ENCODE measurements around the gene KIF25.
"Not testable (repeated sequence)": the region's sequence is repeated elsewhere in the genome, so short reads cannot be mapped to it uniquely, and the experiment has no call there.

The KIF25 gene

GRCh38 chr6:168073937-168074730 lies 76.7 kb downstream of the KIF25 start:
- DNase-seq, result no peak

DNA sequence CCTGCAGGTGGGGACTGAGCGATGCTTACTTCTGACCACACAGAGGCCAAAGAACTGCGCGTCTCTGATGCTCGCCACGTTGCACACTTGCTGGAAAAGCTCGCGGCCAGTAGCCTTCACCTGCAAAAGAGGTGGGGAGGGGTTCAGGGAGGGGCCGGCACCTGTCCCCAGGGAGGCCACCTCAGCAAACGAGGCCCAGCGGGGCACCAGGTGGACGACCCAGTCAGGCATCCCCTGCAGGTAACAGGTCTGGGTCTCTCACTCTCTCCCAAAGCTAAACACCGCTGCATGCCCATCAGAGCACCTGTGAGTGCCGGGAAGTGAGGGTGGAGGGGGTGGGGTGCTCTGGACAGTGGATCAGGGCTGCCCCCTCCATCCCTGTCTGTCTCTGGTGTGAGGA lies 77.7 kb downstream of the KIF25 start:
- DNase-seq, result no peak

DNA sequence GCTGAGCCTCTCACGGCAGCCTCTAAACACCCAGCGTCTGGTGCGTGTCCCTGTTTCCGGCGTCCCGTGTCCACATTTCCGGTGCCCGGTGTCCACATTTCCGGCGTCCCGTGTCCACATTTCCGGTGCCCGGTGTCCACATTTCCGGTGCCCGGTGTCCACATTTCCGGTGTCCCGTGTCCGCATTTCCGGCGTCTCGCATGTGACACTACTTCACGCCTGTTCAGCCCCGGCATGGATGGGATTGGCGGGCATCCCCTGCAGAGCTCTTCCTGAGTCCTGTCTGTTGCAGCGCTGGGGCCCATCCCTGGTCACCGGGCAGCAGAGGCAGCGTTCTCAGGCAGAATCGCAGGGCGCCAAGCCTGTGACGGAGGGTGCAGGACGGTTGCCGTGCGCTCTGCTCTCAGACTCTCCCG lies 78.3 kb downstream of the KIF25 start:
- DNase-seq, result no peak

DNA sequence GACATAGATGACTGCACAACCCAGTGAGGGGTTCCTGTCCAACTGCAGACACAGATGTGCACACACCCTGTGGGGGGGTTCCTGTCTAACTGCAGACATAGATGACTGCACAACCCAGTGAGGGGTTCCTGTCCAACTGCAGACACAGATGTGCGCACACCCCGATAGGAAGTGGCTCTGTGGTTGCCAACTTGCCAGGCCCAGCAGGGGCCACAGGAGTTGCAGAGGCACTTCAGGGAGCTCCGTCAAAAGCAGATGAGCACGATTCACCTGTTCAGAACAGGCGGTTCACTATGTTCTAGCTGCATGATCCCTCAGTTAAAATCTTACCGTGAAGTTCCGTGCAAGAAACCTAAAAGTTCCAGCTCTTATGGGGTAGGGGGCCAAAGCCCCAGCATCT lies 79.9 kb downstream of the KIF25 start:
- not testable (repeated sequence) for DNase-seq

DNA sequence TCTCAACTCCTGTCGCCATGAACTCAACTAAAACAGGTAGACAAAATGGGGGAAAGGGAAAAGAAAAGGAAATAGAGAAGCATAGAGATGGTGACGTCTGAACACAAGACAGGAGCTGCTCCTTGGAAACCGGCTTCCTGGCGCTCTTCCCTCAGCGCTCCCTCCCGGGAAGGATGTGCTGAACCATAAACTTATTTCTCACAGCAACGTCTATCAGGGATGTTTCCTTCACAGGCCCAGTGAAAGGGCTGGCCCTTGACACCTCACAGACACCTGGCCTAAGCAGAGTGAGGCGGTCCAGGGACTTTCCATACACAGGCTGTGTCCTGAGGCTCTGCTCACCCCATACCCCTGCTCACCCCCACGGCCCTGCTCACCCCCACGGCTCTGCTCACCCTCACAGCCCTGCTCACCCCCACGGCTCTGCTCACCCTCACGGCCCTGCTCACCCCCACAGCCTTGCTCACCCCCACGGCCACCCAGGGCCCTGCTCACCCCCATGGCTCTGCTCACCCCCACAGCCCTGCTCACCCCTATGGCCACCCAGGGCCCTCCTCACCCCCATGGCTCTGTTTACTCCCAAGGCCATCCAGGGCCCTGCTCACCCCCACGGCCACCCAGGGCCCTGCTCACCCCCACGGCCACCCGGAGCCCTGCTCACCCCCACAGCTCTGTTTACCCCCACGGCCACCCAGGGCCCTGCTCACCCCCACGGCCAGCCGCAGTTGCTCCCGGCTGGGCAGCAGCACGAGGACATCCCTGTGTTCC lies 80.9 kb downstream of the KIF25 start:
- no peak for DNase-seq

DNA sequence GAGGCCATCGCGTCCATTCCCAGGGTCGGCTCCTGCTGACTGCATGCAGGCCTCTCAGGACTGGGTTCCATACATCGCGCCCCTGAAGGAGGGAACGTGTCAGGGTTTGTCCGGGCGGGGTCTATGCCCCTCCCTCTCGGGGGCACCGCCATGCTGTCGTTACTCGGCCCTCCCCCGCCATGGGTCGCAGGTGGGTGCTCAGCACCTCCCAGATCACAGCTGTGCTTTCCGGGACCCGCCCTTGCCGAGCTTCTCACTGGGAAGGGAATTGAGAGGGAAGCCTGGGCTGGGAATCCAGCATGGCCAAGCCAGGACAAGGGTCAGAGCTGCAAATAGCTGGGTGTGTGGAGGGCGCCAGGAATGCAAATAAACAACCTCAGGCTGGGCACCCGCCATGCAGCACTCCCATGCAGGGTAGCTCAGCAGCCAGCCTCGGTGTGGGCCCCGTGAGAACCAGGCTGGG lies 81.5 kb downstream of the KIF25 start, which contains the start of gene FRMD1:
TSS of gene FRMD1 (minus strand) at position 270 of the 463 bp plus-strand sequence. CDS start at position 152, 118 bp downstream.
- no peak for DNase-seq

- no peak for DNase-seq
Measured at GRCh38 chr6:168080393-168081077, 83.1 kb downstream of the KIF25 start.

- no peak for DNase-seq
Measured at GRCh38 chr6:168081858-168082546, 84.5 kb downstream of the KIF25 start.

DNA sequence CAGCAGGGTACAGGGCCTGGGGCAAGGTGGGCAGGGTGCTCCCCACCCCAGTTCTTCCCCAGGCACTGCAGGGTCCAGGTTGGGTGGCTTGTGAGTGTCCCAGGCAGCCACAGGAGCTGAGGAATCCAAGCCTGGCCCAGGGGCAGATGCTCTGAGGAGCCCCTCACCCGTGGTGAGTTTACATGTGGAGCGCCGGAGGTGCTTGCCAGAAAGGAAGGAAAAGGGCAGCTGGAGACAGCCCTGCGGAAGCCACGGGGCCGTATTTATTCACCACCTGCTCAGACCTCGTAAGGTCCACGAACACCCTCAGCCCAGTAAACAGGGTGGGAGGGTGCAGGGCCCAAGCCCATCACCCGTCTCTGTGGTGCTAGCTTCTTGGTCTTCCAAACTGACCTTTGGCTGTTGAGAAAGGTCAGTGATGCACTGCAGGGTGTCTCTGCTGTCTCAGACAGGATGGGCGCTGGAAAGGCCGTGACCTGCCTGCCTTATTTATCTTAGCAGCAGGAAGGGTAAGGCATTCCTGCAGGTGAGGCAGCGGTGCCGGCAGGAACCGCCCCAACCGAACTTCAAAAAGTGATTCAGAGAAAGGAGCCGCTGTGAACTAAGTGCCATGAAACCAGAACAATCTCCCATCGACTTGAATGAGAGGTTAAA lies 85.5 kb downstream of the KIF25 start:
- DNase-seq, result no peak

DNA sequence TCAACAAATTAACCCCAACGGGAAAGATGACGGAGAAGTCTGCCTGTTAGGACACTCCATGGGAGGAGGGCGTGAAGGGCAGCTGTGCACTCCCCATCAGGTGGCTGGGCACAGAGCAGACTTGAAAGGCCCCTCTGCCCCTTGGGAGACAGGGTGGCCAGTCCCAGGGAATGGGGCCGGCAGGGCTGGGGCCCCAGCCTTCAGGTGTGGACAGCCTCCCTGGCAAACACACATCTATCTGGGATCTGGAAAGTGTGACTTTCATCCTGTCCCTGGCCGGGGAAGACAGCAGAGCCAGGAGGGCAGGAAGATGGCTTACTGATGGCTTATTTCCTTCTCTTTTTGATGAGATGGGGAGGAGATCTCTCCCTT lies 86.0 kb downstream of the KIF25 start:
- DNase-seq, result no peak

DNA sequence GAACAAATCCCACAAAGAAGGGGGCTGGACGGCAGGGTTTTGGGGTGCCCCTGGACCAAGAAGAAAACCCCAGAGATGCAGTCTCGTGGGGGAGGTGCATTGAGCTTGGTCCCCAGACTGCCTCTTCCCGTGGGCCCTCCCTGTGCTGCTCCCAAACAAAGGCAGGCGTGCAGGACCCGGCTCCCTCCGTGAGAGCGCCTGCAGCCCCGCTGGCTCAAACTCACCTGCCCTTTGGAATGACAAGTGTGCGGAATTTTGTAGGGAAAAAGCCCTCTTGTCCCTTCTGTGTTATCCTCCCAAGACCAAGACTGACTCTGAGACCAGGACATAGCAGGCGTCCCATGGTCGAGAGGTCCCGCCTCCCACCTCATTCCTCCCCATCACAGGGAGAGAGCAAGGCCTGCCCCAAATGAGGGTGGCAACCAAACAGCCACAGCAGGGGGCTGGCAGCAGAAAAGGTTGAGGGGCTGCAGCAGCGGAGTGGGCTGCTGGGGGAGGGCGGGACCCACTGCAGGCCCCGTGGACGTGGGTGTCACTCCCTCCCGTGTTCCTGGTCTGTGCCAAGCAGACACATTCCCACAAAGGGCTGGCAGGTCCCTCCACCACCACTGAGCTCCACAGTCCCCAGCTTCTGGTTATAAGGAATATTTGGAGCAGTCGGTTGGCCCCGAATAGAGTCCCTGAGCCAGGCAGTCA lies 87.1 kb downstream of the KIF25 start:
- DNase-seq, result no peak

GRCh38 chr6:168086066-168086465 lies 88.6 kb downstream of the KIF25 start:
- DNase-seq, result no peak

- DNase-seq, result no peak
Measured at GRCh38 chr6:168086616-168087015, 89.1 kb downstream of the KIF25 start.

DNA sequence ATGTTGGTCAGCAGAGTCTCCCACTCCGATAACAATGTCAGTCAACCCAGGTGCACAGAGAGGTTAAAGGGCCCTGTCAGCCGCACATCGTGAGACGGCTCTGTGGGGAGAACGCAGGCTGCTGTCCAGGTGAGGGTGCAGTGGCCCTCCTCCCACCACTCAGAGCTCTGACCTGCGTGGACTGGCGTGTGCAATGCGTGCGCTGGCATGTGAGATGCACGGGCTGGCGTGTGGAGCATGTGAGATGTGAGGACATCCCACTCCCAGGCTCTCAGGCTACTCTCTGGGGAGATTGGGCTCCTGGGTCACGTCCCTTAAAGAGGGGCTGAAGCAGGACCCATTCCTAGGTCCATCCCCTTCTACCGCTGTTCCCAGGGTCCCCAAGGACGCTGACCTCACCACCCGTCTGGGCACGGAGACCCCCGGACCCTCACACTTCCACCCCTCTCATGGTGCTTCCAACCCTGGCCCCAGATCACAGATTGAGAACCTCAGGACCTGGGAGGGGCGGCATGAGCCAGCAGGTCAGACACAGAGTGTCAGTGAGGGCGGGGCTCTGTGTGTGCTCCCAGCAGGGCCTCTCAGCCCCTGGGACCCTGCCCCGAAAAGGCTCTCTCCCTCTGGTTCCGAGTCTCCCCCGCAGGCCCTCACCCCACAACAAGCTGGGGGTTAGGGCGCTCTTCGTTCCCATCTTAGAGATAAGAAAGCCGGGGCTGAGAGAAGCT lies 90.1 kb downstream of the KIF25 start:
- DNase-seq, result no peak

GRCh38 chr6:168088161-168089053 lies 90.9 kb downstream of the KIF25 start:
- DNase-seq, result no peak

GRCh38 chr6:168089186-168090063 lies 92.0 kb downstream of the KIF25 start:
- DNase-seq, result no peak

DNA sequence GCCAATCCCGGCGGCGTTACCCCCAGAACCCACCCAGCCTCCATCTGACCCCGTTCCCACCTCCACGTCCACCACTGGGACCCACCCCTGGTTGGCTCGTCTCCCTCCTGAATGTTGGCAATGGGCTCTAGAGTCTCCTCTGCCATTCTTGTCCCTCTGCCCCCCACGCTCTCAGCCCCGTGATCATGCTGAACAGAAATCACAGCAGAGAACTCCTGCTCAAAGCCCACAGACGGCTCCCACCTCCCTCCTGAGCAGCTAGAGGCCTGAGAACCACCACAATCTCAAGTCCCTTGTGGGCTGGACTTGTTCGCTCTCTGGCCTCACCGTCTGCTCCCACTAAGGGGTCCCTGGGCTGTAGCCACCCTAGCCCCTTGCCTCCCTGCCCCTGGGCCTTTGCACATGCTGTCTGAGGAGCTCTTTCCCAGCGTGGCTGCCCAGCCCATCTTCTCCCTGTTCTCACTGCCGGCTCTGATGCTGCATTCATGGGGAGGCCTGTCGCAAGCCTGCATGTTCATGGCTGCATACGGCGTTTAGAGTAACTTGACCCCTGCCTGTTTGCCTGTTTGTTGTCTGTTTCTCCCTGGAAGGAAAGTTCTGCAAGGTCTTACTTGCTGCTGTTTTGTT lies 92.7 kb downstream of the KIF25 start:
- no peak for DNase-seq

- no peak for DNase-seq
Measured at GRCh38 chr6:168090706-168091105, 93.2 kb downstream of the KIF25 start.

All from activated CD4-positive, alpha-beta T cell treated with anti-CD3 and anti-CD28 coated beads, Interleukin-2, amount 50 U/mL, for 16 hours (primary cell).